ENCODE data around the gene BHLHA15.

Gene BHLHA15

GRCh38 chr7:98250789-98251188, 39.5 kb downstream of the BHLHA15 start:
- DNase-seq = peak; percentile 46

DNA sequence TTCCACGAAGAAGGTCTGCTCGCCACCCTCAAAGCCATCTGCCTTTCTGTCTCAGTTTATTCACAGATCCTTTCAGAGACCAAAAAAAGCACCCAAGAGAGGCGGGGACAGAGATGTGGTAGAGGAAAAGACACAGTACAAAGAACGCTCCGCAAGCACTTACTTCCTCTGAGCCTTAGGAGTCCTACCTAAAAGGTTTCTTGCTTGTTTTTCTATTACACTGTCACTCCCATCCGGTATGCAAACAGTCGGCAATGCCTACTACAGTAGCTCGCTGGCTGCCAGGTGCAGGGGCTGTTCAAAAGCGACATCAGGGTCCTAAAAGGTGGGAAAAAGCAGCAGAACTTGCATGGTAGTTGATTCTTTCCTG, 40.0 kb downstream of the BHLHA15 start:
- DNase-seq = no peak

GRCh38 chr7:98251601-98252424, 40.6 kb downstream of the BHLHA15 start, which contains the start of gene TECPR1:
TECPR1 (minus strand) TSS chr7:98252232; CDS start chr7:98246146, 6,086 bp downstream.
- DNase-seq = peak; percentile 84

GRCh38 chr7:98252425-98253054, 41.3 kb downstream of the BHLHA15 start:
- DNase-seq = no peak

DNA sequence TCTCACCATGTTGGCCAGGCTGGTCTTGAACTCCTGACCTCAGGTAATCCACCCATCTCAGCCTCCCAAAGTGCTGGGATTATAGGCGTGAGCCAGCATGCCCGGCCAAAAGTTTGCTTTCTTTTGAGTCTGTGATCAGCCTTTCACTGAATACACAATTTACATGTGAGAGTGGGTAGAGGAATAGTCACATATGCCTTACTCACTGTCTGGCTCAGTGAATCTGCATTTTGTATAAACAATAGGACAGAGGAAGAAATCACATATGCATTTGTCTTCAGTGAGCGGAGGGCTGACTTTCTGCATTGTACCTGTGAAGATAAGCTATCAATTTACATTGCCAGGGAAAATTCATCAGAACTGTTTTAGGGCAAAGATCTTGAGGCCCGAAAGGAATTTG, 43.3 kb downstream of the BHLHA15 start:
- no peak for DNase-seq

DNA sequence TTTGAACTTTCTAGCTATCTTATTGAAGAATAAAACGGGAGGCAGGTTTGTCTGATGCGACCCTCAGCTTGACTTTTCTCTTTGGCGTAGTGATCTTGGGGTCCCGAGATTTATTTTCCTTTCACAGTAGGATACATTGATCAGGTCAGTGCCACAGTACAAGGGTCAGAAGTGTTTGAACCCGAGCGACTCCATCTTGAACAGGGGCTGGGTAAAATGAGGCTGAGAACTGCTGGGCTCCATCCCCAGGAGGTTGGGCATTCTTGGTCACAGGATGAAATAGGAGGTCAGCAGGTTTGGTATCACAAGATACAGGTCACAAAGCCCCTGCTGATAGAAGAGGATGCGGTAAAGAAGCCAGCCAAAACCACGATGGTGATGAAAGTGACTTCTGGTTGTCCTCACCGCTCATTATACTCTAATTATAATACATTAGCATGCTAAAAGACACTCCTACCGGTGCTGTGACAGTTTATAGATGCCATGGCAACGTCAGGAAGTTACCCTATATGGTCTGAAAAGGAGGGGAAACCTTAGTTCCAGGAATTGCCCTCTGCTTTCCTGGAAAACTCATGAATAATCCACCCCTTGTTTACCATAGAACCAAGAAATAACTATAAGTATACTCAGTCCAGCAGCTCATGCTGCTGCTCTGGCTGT, 43.8 kb downstream of the BHLHA15 start:
- no peak for DNase-seq

DNA sequence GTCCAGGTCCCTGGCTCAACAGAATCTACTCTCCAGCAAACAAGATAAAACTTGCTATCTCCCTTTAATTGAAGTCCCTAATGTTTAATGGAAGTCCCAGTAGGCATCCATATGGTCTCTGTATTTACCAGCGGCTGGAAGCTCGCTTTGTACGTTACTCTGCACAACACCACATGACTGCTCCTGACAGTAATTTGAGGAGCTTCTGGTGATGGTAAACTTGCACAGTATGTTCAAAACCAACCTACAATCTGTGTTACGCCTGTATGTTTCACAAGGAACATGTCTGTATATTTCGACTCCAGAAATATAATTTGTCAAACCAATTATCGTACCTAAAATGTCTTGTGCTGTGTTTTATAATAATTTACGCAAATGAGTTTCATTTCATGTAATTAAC, 45.2 kb downstream of the BHLHA15 start:
- no peak for DNase-seq

DNA sequence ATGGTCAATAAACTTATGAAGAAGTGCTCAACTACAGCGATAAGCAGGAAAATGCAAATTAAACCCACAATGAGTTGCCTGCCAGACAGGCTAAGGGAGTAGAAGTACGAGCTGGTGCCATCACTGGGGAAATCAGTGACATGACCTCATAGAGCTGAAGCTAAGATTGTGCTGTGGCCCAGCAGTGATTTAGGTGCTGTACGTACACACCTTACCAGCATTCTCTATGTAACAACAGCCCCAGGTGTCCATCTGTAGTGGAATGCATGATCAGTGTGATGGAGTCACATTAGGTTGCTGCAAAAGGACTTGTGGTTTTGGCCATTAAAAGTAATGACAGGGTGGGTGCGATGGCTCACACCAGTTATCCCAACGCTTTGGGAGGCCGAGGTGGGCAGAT, 46.5 kb downstream of the BHLHA15 start:
- no peak for DNase-seq

Measured in activated T-cell treated with anti-CD3 and anti-CD28 coated beads, Interleukin-2, amount 50 U/mL, for 1 hour (primary cell).